ENCODE results near the gene RREB1. TPM values are rescaled to one million over a fixed set of nuclear protein-coding genes. Genes with fewer than 3 reads are reported as not detected.

RREB1 gene
- total and polyA plus RNA-seq, 2 donors (not counting 3 experiments of a cell fraction or from before 2014, with no cell fraction given) = 3.7 to 33.0 TPM

GRCh38 chr6:7203939-7204338, 96.2 kb downstream of the RREB1 start:
- no peak for FAIRE-seq
- no peak overlapping the region for H3K4me2 ChIP-seq (ENCODE audit: insufficient read depth, low read length)
- no peak overlapping the region for H3K27ac ChIP-seq (ENCODE audit: insufficient read depth, low read depth, low read length)
- no peak overlapping the region for H3K9ac ChIP-seq (replicated peaks; ENCODE audit: extremely low read depth, insufficient read depth, low read length)
- no peaks in the 10 kb centered on the region for H4K20me1 ChIP-seq (replicated peaks; ENCODE audit: control insufficient read depth, extremely low read depth, insufficient read depth, low read length)
- no peaks in the 10 kb centered on the region for H3K9me3 ChIP-seq (replicated peaks; ENCODE audit: control insufficient read depth, insufficient read depth, low read length)
- no peaks in the 10 kb centered on the region for H3K9me1 ChIP-seq (replicated peaks; ENCODE audit: control insufficient read depth, extremely low read depth, insufficient read depth, low read length)
- no peak overlapping the region for H3K4me3 ChIP-seq (replicated peaks in 1 of 3; ENCODE audit: insufficient read depth in 1 of 3, low read depth in 1 of 3, low read length in 3 of 3)
- ChIA-PET CTCF (no interaction called here), POLR2A (no interaction called here)
- no peaks in the 10 kb centered on the region for H3K27me3 ChIP-seq (ENCODE audit: control insufficient read depth in 2 of 2, insufficient read depth in 2 of 2, low read length in 2 of 2)
- dilution Hi-C loops (cut with MboI; ENCODE audit: extremely low pct_ligation_motif_present, low sequenced_read_pairs) = no loop called here
- no peak for DNase-seq (ENCODE audit: low read depth, low spot score)
- no peaks in the 10 kb centered on the region for H3K4me1 ChIP-seq (ENCODE audit: control insufficient read depth, extremely low read depth, insufficient read depth, low read length)
- BruUV-seq (replicated peaks) = no TSS peak
- TF ChIP-seq FOS (IDR thresholded peaks at IDR 0.05; ENCODE audit: borderline replicate concordance, insufficient read depth, low read length) = no peak
- H3K79me2 ChIP-seq (ENCODE audit: control insufficient read depth, insufficient read depth, low read length) = peaks cover 2% of the 10 kb centered on the region
- no peak overlapping the region for H2AFZ ChIP-seq (ENCODE audit: low read depth, low read length)
- intact Hi-C loops (cut with micrococcal nuclease) = no loop called here
- peaks cover 2 to 15% of the 10 kb centered on the region in 2 experiments for H3K36me3 ChIP-seq (ENCODE audit: control insufficient read depth in 2 of 2, extremely low read depth in 1 of 2, insufficient read depth in 2 of 2, low read length in 2 of 2)

DNA sequence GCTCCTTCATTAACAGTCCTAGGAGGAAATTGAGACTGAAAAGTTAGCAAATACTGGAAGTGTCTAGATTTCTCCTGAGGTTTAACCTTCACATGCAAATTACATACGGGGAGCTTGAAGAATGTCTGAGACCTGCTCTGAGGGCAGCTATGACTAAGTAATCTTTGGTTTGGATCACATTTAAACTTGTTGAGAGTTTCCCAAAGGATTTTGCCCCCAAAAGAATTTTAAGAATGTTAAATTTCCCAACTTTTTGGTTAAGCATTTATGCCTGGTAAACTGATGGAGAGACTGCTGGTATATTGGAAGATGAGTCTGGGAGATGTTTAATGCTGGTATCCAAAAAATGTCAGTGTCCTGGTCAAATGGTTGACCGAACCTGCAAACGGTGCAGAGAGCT, 97.0 kb downstream of the RREB1 start:
- Histone ChIP-seq H3K9me3 (replicated peaks; ENCODE audit: control insufficient read depth, insufficient read depth, low read length) (no peaks in the 10 kb centered on the region), H3K27ac (ENCODE audit: insufficient read depth, low read depth, low read length) (no peak overlapping the region), H2AFZ (ENCODE audit: low read depth, low read length) (no peak overlapping the region), H3K79me2 (ENCODE audit: control insufficient read depth, insufficient read depth, low read length) (peaks cover 2% of the 10 kb centered on the region), H3K4me1 (ENCODE audit: control insufficient read depth, extremely low read depth, insufficient read depth, low read length) (no peaks in the 10 kb centered on the region), H4K20me1 (replicated peaks; ENCODE audit: control insufficient read depth, extremely low read depth, insufficient read depth, low read length) (no peaks in the 10 kb centered on the region), H3K36me3 (ENCODE audit: control insufficient read depth in 2 of 2, extremely low read depth in 1 of 2, insufficient read depth in 2 of 2, low read length in 2 of 2) (peaks cover 2 to 15% of the 10 kb centered on the region in 2 experiments), H3K9ac (replicated peaks; ENCODE audit: extremely low read depth, insufficient read depth, low read length) (no peak overlapping the region), H3K27me3 (ENCODE audit: control insufficient read depth in 2 of 2, insufficient read depth in 2 of 2, low read length in 2 of 2) (no peaks in the 10 kb centered on the region), H3K9me1 (replicated peaks; ENCODE audit: control insufficient read depth, extremely low read depth, insufficient read depth, low read length) (no peaks in the 10 kb centered on the region), H3K4me2 (ENCODE audit: insufficient read depth, low read length) (no peak overlapping the region), H3K4me3 (replicated peaks in 1 of 3; ENCODE audit: insufficient read depth in 1 of 3, low read depth in 1 of 3, low read length in 3 of 3) (no peak overlapping the region)
- intact Hi-C loops (cut with micrococcal nuclease) (no loop called here), dilution Hi-C loops (cut with MboI; ENCODE audit: extremely low pct_ligation_motif_present, low sequenced_read_pairs) (no loop called here)
- TF ChIP-seq, protein P1, sequence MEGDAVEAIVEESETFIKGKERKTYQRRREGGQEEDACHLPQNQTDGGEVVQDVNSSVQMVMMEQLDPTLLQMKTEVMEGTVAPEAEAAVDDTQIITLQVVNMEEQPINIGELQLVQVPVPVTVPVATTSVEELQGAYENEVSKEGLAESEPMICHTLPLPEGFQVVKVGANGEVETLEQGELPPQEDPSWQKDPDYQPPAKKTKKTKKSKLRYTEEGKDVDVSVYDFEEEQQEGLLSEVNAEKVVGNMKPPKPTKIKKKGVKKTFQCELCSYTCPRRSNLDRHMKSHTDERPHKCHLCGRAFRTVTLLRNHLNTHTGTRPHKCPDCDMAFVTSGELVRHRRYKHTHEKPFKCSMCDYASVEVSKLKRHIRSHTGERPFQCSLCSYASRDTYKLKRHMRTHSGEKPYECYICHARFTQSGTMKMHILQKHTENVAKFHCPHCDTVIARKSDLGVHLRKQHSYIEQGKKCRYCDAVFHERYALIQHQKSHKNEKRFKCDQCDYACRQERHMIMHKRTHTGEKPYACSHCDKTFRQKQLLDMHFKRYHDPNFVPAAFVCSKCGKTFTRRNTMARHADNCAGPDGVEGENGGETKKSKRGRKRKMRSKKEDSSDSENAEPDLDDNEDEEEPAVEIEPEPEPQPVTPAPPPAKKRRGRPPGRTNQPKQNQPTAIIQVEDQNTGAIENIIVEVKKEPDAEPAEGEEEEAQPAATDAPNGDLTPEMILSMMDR (IDR thresholded peaks at IDR 0.05; ENCODE audit: extremely low read depth in 1 of 2, insufficient read depth in 1 of 2, low read depth in 1 of 2, low read length in 2 of 2) = no peak
- no peak for TF ChIP-seq JUN (IDR thresholded peaks at IDR 0.05; ENCODE audit: borderline replicate concordance, insufficient read depth, insufficient read length, low read depth)
- POLR2A ChIA-PET = no interaction called here
- BruUV-seq (replicated peaks) = no TSS peak
- no peak for FAIRE-seq
- DNase-seq (ENCODE audit: low read depth, low spot score) = no peak
- CTCF ChIA-PET = interaction anchor here (0.6 kb wide), 1 partner anchor 28 kb away, joined by 3 read pairs; no protein-coding TSS in a partner anchor

Data from endothelial cell of umbilical vein (primary cell).